Ectodermal cell (in vitro differentiated cells): Measurements from ENCODE around the gene CLSTN3.

ENCODE experiments used
- H3K27ac ChIP-seq: 2 replicates; pipeline ENCODE4 v1.7.0; 2013; ENCODE audit warnings: mild to moderate bottlenecking, low read depth, low read length; ENCODE audit not compliant: insufficient read depth, poor library complexity, severe bottlenecking
- H3K27me3 ChIP-seq: 2 replicates; pipeline ENCODE4 v1.7.0; 2013; ENCODE audit warnings: mild to moderate bottlenecking, low read length; ENCODE audit not compliant: insufficient read depth, control insufficient read depth, poor library complexity, severe bottlenecking
- H3K36me3 ChIP-seq: one replicate; pipeline ENCODE4 v1.7.0; 2013; ENCODE audit warnings: low read length; ENCODE audit not compliant: control insufficient read depth, insufficient read depth
- H3K4me1 ChIP-seq: one replicate; pipeline ENCODE4 v1.7.0; 2013; ENCODE audit warnings: low read length; ENCODE audit not compliant: control insufficient read depth, insufficient read depth
- H3K4me3 ChIP-seq: 2 replicates; pipeline ENCODE4 v1.7.0; 2013; ENCODE audit warnings: low read depth, low read length, control low read depth; ENCODE audit not compliant: insufficient read depth
- H3K9me3 ChIP-seq: 2 replicates; pipeline ENCODE4 v1.7.0; 2013; ENCODE audit warnings: mild to moderate bottlenecking, low read length, moderate library complexity; ENCODE audit not compliant: control insufficient read depth
- WGBS, 2 experiments: methylation state at CpG; one replicate each; pipeline ENCODE4 v1.1.7; 2013; ENCODE audit warnings: missing lambda C conversion rate in 2 of 2; 5-methylcytosine and 5-hydroxymethylcytosine counted together

Gene CLSTN3

DNA sequence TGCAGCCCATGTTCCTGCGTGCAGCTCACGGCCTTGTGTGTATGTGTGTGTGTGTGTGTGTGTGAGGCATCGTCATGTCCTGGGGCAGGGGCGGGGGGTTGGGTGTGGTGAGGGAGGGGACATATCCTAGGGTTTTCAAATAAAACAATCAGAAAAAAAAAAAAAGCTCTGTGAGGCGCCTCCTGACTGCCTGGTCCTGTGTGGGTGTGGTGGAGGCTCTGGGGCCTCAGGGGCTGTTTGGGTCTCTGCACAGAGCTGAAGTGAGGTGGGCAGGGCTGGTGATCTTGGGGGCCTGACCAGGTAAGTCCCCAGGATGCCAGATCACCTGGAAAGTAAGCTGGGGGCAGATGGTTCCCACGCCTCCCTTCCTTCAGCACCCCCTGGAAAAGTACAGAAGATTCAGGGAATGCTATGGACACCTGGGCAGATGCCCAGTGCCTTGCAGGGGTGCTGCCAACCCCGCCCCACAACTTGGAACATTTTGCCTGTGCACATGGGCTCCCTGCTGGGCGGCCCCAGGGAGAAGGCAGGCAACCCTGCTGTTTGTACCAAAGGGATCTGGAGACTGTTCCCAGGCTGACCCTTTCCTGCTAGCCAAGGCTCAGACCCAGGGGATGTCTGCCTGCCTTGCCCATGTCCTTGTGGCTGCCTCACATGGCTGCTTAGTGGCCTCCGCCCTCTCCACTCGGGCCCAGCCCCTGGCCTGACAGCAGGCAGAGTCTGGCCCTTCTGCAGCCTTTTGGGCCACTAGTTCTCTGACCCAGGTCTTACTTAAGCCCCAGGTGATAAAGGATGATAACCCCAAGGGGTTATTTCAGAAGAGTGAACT is 28.8 kb downstream of the CLSTN3 start:
- H3K9me3 ChIP-seq: no peaks in the 10 kb centered on the region
- H3K4me1 ChIP-seq: no peaks in the 10 kb centered on the region
- WGBS, 2 experiments: 82 to 85% methylated on average over 10 of the region's 10 CpGs
- no peaks in the 10 kb centered on the region for H3K36me3 ChIP-seq
- no peak overlapping the region for H3K27ac ChIP-seq
- H3K4me3 ChIP-seq: no peak overlapping the region
- H3K27me3 ChIP-seq: peaks cover 9% of the 10 kb centered on the region

DNA sequence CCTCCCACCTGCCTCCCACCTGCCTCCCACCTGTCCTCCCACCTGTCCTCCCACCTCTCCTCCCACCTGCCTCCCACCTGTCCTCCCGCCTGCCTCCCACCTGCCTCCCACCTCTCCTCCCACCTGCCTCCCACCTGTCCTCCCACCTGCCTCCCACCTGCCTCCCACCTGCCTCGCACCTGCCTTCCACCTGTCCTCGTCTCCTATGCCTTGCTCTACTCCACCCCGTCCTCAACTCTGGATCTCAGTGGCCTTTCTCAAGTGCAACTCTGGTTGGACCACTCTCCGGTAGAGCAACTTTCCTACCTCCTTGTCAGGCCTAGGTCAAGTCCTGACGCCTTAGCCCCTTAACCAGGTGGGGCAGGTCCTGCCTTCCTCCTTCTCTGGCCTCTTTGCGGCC is 30.0 kb downstream of the CLSTN3 start:
- Histone ChIP-seq H3K27ac (no peak overlapping the region), H3K9me3 (no peaks in the 10 kb centered on the region), H3K36me3 (no peaks in the 10 kb centered on the region), H3K27me3 (peaks cover 9% of the 10 kb centered on the region), H3K4me3 (no peak overlapping the region), H3K4me1 (no peaks in the 10 kb centered on the region)
- 80 to 81% methylated on average over 7 of the region's 7 CpGs for WGBS, 2 experiments

DNA sequence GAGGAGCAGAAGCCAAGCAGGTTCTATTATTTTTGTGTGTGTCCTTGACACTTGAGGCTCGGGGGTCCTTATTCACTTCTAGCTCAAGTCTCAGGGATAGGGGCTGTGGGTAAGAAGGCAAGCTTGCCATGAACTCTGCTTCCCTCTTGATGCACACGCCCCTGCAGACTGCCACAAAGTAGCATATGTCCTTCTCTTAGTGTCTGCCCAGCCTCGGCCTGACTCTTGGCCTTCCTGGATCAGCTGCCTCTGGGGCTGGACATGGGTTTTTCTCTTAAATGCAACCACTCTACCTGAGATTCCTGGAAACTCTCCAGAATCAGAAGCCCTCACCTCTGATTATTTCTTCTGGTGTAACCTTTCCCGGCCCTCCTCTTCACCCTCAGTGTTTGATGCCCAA is 31.2 kb downstream of the CLSTN3 start:
- H3K4me3 ChIP-seq: no peak overlapping the region
- no peaks in the 10 kb centered on the region for H3K4me1 ChIP-seq
- H3K9me3 ChIP-seq: no peaks in the 10 kb centered on the region
- H3K36me3 ChIP-seq: no peaks in the 10 kb centered on the region
- no peak overlapping the region for H3K27ac ChIP-seq
- WGBS, 2 experiments: 89 to 92% methylated on average over 4 of the region's 4 CpGs
- H3K27me3 ChIP-seq: peaks cover 9% of the 10 kb centered on the region

DNA sequence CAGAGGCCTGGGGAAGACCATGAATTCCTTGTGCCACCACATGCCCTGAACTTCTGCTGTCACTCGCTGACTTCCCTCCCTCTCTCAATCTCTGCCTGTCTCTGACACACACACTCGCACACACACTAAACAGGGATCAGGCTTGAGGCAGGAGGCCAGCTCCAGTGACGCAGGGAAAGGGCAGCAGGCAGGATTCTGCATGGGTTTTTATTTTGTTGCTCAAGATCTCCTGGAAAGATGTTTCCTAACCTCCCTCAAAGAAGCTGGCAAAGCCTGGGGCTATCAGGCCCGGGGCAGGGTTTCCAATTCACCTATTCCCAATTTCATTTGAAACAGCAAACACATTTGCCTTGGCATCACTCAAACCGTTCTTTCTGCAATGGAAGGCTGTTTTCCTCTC is 31.6 kb downstream of the CLSTN3 start:
- Histone ChIP-seq H3K4me1 (no peaks in the 10 kb centered on the region), H3K27ac (no peak overlapping the region), H3K4me3 (no peak overlapping the region), H3K36me3 (no peaks in the 10 kb centered on the region), H3K9me3 (peaks cover under 1% of the 10 kb centered on the region), H3K27me3 (peaks cover 9% of the 10 kb centered on the region)
- 91 to 95% methylated on average over 5 of the region's 5 CpGs for WGBS, 2 experiments

DNA sequence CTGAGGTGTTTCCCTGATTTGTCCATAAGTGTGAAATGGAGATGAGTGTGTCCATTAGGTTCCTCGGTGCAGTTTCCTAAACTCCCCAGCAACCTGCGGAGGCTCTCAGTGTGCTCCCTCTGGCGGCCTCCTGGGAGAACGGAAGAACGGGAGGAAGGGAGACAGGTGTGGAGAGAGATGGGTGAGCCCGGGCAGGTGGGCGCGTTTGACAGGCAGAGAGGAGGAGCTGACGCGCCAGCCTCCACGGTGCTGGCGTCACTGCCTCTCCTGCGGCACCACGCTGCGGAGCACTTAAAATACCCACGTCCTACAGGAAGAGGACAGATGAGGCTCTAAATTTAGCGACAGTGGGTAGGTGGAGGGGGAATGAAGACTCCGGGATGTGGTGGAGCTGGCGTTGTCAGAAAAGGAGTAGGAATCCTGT is 32.5 kb downstream of the CLSTN3 start:
- Histone ChIP-seq H3K36me3 (no peaks in the 10 kb centered on the region), H3K4me3 (no peak overlapping the region), H3K27ac (no peak overlapping the region), H3K27me3 (peaks cover 9% of the 10 kb centered on the region), H3K9me3 (peaks cover 2% of the 10 kb centered on the region), H3K4me1 (no peaks in the 10 kb centered on the region)
- WGBS, 2 experiments: 30 to 40% methylated on average over 19 of the region's 19 CpGs

DNA sequence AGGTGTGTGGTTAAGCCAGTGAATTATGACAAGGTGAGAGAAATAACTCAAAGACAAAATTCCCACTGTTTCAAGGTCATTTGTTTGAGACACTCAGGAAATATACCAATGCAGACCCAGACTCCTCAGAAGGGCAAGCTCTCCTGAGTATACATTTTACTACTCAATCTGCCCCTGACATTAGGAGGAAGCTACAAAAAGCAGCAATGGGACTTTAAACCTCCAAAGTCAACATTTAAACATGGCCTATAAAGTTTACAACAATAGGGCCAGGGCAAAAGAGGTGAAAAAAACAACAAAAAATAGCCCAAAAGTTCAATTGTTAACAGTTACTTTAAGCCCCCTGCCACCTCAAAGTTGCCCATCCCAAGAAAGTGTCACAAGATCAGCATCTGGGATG is 39.8 kb downstream of the CLSTN3 start:
- Histone ChIP-seq H3K4me1 (no peaks in the 10 kb centered on the region), H3K36me3 (no peaks in the 10 kb centered on the region), H3K4me3 (no peak overlapping the region), H3K27me3 (no peaks in the 10 kb centered on the region), H3K9me3 (peaks cover 5% of the 10 kb centered on the region), H3K27ac (no peak overlapping the region)

DNA sequence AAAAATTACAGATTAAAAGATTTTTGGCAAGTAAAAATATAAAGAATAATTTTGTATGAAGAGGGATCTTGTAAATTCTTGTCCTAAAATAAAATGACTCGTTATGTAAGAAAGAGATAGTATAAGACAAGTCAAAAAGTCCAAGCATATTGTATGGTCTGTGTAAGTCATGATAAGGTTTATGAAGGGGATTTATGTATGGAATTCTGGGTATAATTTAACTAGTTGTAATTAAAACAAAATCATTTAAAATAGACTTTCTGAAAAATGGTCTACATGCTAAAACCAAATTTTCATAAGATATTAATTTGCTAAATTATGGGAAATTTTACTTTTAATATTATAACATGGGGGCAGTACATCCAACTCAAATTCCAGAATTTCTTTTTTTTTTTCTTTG is 41.7 kb downstream of the CLSTN3 start:
- Histone ChIP-seq H3K36me3 (no peaks in the 10 kb centered on the region), H3K27me3 (no peaks in the 10 kb centered on the region), H3K4me1 (no peaks in the 10 kb centered on the region), H3K9me3 (peaks cover 4% of the 10 kb centered on the region), H3K4me3 (no peak overlapping the region), H3K27ac (no peak overlapping the region)
- WGBS, 2 experiments: 72 to 85% methylated on average over 1 of the region's 1 CpG

DNA sequence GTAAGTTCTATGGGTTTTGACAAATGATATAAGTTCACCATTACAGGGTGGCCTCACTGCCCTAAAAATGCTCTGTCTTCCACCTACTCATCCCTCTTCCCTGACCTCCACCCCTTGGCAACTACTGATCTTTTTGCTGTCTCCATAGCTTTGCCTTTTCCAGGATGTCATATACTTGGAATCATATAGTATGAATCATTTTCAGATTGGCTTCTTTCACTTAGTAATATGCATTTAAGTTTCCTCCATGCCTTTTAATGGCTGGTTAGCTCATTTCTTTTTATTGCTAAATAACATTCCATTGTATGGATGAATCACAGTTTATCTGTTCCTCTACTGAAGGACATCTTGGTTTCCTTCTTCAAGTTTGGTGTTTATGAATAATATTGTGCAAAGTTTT is 45.3 kb downstream of the CLSTN3 start:
- Histone ChIP-seq H3K27me3 (no peaks in the 10 kb centered on the region), H3K27ac (no peak overlapping the region), H3K4me3 (no peak overlapping the region), H3K4me1 (no peaks in the 10 kb centered on the region), H3K36me3 (no peaks in the 10 kb centered on the region), H3K9me3 (no peaks in the 10 kb centered on the region)

DNA sequence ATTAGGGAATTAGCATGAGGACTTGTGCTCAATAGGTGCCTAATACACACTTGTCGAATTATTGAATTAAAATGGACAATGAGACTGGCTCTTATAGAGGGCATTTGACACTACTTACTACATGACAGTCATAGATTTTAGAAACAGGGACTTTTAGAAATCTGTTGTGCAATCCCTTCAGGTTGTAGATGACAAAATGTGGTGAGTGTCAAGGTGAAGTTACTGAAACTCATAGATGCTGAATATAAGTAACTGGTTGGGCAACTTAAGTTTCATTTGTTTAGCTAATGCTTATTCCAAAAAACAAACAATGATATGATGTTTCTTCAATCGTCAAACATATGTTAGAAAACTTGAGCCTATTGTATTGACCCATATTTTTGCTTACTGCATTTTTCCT is 46.4 kb downstream of the CLSTN3 start:
- Histone ChIP-seq H3K4me1 (no peaks in the 10 kb centered on the region), H3K9me3 (no peaks in the 10 kb centered on the region), H3K4me3 (no peak overlapping the region), H3K27me3 (no peaks in the 10 kb centered on the region), H3K36me3 (no peaks in the 10 kb centered on the region), H3K27ac (no peak overlapping the region)
- WGBS, 2 experiments: 72 to 81% methylated on average over 2 of the region's 2 CpGs

DNA sequence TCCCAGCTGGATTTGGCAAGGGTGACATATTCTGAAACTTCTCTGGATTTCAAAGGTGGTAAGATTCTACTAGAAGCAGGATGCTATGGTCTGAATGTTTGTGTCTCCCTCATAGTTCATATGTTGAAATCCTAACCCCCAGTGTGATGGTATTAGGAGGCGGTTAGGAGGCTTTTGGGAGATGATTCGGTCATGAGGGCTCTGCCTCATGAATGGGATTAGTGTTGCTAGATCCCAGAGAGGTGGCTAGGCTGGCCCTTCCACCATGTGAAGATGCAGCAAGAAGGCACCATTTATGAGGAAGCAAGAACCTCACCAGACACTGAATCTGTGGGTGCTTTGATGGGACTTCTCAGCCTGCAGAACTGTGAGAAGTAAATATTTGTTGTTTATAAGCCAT is 48.3 kb downstream of the CLSTN3 start:
- Histone ChIP-seq H3K27ac (no peak overlapping the region), H3K27me3 (no peaks in the 10 kb centered on the region), H3K9me3 (no peaks in the 10 kb centered on the region), H3K36me3 (no peaks in the 10 kb centered on the region), H3K4me3 (no peak overlapping the region), H3K4me1 (no peaks in the 10 kb centered on the region)
- WGBS, 2 experiments: 89 to 93% methylated on average over 2 of the region's 2 CpGs

DNA sequence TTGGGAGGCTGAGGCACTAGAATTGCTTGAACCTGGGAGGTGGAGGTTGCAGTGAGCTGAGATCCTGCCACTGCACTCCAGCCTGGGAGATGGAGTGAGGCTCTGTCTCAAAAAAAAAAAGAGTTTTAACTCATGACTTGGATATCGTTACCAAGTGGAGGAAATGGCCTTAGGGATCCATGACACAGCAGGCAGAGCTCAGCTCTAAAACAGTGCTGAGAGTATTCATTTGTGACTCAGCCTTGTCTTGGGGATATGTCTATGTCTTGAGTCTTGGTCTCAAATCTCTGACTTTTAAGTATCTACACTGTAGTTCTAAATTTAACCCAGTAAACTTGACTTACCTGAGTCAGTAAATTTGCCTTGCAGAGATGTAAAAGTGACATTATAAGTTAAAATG is 50.5 kb downstream of the CLSTN3 start:
- no peaks in the 10 kb centered on the region for H3K27me3 ChIP-seq
- no peaks in the 10 kb centered on the region for H3K4me1 ChIP-seq
- H3K9me3 ChIP-seq: no peaks in the 10 kb centered on the region
- no peak overlapping the region for H3K27ac ChIP-seq
- 90 to 93% methylated on average over 1 of the region's 1 CpG for WGBS, 2 experiments
- H3K36me3 ChIP-seq: no peaks in the 10 kb centered on the region
- no peak overlapping the region for H3K4me3 ChIP-seq
